ENCODE data around the gene MLPH.
A peak's percentile ranks its signal among the peaks of the same experiment; 100 is the strongest.
"Not testable (repeated sequence)": the region's sequence is repeated elsewhere in the genome, so short reads cannot be mapped to it uniquely, and the experiment has no call there.

MLPH gene

DNA sequence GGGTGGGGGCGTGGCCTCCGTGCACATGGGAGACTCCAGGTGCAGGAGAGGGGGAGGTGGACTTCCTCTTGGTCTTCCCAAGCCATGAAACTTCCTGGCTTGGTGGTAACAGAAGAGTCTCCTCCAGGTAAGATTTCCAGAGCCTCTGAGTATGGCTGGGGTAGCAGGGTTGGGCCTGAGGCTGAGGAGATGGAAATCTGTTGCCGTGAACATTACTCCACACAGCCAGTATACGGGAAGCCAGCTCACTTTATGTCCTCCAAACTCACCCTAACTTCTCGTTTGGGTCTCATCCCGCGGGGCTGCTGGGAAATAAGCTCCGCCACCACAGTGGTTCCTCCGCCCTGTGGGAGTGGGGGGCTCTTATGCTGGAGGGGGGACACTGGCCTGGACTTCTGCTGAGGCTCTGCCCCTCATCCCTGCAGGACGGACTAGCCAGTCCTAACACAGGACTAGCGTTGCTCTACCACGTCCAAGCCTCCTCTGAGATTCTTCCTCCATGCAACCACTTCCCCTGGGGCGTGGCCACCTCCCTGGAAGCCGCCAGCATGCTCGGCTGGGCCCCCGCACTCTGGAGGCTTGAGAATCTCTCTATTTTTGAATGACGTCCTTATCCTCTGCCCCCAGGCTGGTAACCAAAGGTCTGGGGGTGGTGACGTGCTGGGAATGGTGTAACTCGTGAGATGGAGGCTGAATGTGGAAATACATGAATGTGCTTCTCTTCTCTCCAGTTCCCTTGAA is 104.3 kb downstream of the MLPH start:
- peaks cover 17% of the 10 kb centered on the region for H3K4me1 Mint-ChIP-seq
- CTCF ChIA-PET, result interaction anchor here (0.9 kb wide), 1 partner anchor 11 kb away, joined by 3 read pairs; no protein-coding TSS in a partner anchor
- DNase-seq, result peak; percentile 36
- no peak overlapping the region for H3K27ac Mint-ChIP-seq
- no peaks in the 10 kb centered on the region for H3K9me3 Mint-ChIP-seq
- no peak overlapping the region for H3K4me3 Mint-ChIP-seq
- H3K27me3 Mint-ChIP-seq, result peaks cover 42% of the 10 kb centered on the region
- H3K36me3 Mint-ChIP-seq, result no peaks in the 10 kb centered on the region

DNA sequence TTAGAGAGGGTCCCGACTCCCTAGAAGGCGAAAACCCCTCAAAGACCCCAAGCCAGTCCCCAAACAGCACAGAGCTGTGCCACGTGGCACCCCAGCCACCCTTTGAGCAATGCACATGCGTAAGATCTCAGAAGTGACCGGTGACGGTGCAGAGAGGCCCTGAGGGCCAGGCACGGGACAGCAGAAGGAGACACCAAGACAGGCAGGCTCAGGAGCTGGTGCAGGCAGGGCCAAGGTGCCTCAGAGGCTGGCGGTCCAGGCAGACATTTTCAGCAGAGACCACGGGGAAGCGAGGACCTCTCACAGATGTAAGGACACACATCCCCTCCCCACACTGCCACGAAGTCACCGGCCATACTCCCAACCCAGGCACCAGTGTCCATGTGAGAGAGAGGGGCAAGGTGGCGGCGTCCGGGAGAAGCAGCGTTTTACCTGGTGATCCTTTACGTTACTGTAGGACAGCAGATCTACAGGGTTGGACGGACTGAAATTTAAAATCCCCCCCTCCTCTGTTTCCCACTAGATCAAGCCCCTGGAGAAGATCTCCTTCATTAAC is 105.5 kb downstream of the MLPH start:
- no peaks in the 10 kb centered on the region for H3K9me3 Mint-ChIP-seq
- no peak overlapping the region for H3K27ac Mint-ChIP-seq
- peaks cover 37% of the 10 kb centered on the region for H3K27me3 Mint-ChIP-seq
- no peak for DNase-seq
- no peak overlapping the region for H3K4me3 Mint-ChIP-seq
- CTCF ChIA-PET, result interaction anchor here (0.6 to 0.8 kb wide), 2 partner anchors 11 to 150 kb away, joined by 5 read pairs; no protein-coding TSS in a partner anchor
- no peaks in the 10 kb centered on the region for H3K36me3 Mint-ChIP-seq
- H3K4me1 Mint-ChIP-seq, result peaks cover 18% of the 10 kb centered on the region

DNA sequence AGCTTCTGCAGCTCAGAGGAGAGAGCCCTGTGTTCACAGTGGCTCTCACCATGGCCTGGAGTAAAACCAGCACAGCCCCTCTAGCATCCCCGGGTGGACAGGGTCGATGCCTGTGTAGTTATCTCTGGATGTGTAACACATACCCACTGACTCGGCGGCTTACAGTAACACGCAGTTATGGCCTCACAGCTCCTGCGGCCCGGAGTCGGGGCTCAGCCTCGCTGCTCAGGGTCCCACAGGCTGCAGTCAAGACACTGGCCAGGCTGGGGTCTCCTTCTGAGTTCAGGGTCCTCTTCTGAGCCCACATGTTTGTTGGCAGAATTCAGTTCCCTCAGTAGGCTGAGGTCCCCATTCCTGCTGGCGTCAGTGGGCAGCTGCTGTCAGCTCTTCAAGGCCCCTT is 106.0 kb downstream of the MLPH start:
- H3K27ac Mint-ChIP-seq, result no peak overlapping the region
- no peaks in the 10 kb centered on the region for H3K36me3 Mint-ChIP-seq
- no peak for DNase-seq
- H3K27me3 Mint-ChIP-seq, result peaks cover 32% of the 10 kb centered on the region
- H3K4me1 Mint-ChIP-seq, result peaks cover 18% of the 10 kb centered on the region
- CTCF ChIA-PET, result no interaction called here
- H3K9me3 Mint-ChIP-seq, result no peaks in the 10 kb centered on the region
- no peak overlapping the region for H3K4me3 Mint-ChIP-seq

DNA sequence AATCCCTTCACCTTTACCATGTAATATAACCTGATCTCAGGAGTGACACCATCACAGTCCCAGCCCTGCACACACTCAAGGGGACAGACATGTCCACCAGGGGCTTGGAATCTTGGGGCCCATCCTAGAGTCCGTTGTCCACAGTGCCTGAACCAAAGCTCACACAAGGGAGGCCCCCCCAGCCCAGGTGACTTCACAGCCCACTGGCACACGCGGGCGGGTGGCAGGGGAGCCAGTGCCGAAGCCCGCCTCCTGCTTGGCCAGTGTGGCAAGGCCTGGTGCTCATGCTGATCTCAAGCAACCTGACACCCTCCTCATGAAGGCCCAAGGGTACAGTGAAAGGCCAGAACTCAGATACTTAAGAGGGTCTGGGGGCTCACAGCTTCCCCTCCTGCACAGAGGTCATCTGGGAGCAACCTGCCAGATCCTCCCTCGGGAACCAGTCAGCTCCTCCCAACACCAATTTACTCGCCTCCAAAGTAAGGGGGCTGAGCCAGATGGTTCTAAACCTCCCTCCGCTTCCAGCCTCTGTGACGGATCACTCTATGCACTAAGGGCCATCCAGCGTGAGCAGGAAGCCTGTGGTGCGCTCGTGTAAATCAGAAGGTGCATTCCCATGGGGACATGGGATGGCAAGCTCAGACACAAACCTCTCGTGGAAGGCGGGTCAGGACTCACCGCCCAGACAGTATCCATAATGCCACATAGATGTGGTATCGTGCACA is 106.7 kb downstream of the MLPH start:
- H3K9me3 Mint-ChIP-seq, result no peaks in the 10 kb centered on the region
- peaks cover 28% of the 10 kb centered on the region for H3K27me3 Mint-ChIP-seq
- no peak for DNase-seq
- no peak overlapping the region for H3K27ac Mint-ChIP-seq
- H3K36me3 Mint-ChIP-seq, result no peaks in the 10 kb centered on the region
- peaks cover 18% of the 10 kb centered on the region for H3K4me1 Mint-ChIP-seq
- H3K4me3 Mint-ChIP-seq, result no peak overlapping the region
- CTCF ChIA-PET, result no interaction called here

DNA sequence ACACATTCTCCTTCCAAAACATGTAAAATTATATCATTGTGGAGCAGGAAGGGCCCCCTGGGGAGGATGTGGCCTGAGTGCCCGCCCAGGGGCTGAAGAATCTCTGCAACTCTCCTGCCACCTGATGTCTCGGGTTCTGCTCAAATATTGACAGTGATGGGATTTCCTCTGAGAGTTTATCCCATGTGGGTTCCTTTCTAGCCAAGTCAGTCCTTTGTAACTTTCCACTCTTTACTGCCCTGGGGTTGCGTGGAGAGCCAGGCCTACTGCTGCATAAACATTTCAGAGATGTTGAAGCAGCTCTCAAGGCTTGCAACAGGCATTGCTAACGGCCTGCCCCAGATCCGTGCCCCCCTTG is 107.4 kb downstream of the MLPH start:
- H3K4me3 Mint-ChIP-seq, result no peak overlapping the region
- H3K27me3 Mint-ChIP-seq, result peaks cover 30% of the 10 kb centered on the region
- no peak overlapping the region for H3K27ac Mint-ChIP-seq
- peaks cover 18% of the 10 kb centered on the region for H3K4me1 Mint-ChIP-seq
- no peaks in the 10 kb centered on the region for H3K36me3 Mint-ChIP-seq
- no peaks in the 10 kb centered on the region for H3K9me3 Mint-ChIP-seq
- DNase-seq, result no peak
- CTCF ChIA-PET, result no interaction called here

DNA sequence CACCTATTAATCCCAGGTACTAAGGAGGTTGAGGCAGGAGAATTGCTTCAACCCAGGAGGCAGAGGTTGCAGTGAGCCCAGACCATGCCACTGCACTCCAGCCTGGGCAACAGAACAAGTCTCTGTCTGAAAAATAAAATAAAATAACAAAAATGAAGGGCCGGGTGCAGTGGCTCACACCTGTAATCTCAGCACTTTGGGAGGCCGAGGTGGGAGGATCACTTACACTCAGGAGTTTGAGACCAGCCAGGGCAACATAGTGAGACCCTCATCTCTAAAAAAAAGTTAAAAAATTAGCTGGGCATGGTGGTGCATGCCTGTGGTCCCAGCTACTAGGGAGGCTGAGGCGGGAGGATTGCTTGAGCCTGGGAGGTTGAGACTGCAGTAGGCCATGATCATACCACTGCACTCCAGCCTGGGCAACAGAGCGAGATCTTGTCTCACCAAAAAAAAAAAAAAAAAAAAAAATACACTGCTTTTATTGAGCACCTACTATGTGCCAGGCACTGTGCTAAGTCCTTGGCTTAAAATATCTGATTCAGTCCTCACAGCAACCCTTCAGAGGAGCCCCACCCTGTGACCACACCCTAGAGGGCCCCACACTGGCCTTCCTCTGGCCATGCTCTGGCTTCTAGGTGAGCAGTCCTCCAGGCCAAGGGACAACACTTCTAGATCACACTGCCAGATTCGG is 108.9 kb downstream of the MLPH start:
- H3K36me3 Mint-ChIP-seq, CTCF ChIA-PET, H3K4me3 Mint-ChIP-seq, H3K27ac Mint-ChIP-seq, DNase-seq, H3K9me3 Mint-ChIP-seq: not testable (repeated sequence)
- peaks cover 33% of the 10 kb centered on the region for H3K27me3 Mint-ChIP-seq
- peaks cover 12% of the 10 kb centered on the region for H3K4me1 Mint-ChIP-seq

DNA sequence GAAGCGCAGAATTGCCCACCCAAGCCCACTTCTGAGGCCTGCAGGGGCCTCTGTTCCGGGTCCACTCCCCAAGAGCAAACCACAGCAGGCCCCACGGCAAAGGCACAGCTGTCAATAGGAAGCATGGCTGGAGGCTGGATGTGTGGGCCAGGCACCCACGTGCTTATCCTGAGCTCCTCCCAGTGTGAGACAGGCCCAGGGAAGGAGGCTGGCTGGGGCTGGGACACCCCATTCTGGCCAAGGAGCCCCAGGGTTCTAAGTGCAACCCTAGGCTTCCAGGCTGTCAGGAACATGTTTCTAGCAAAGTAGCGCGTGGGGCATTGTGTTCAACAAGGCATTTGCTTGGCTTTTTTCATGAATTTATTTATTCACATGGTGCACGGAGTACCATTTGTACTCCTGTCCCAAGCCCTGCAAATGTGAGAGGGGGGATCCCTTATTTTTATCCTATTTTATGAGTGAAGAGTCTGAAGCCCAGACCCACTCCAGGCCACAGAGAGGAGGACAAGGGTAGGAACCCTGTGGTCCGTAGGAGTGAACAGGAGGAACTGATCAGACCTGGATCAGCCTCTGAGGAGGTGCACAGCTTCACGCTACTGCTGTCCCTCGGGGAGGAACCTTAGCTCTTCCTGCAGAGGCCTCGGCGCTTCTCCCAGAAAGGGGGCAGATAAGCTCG is 109.6 kb downstream of the MLPH start:
- H3K27me3 Mint-ChIP-seq, result peaks cover 26% of the 10 kb centered on the region
- CTCF ChIA-PET, result no interaction called here
- no peak for DNase-seq
- no peaks in the 10 kb centered on the region for H3K9me3 Mint-ChIP-seq
- H3K4me1 Mint-ChIP-seq, result peaks cover 5% of the 10 kb centered on the region
- no peak overlapping the region for H3K27ac Mint-ChIP-seq
- H3K36me3 Mint-ChIP-seq, result no peaks in the 10 kb centered on the region
- H3K4me3 Mint-ChIP-seq, result no peak overlapping the region

DNA sequence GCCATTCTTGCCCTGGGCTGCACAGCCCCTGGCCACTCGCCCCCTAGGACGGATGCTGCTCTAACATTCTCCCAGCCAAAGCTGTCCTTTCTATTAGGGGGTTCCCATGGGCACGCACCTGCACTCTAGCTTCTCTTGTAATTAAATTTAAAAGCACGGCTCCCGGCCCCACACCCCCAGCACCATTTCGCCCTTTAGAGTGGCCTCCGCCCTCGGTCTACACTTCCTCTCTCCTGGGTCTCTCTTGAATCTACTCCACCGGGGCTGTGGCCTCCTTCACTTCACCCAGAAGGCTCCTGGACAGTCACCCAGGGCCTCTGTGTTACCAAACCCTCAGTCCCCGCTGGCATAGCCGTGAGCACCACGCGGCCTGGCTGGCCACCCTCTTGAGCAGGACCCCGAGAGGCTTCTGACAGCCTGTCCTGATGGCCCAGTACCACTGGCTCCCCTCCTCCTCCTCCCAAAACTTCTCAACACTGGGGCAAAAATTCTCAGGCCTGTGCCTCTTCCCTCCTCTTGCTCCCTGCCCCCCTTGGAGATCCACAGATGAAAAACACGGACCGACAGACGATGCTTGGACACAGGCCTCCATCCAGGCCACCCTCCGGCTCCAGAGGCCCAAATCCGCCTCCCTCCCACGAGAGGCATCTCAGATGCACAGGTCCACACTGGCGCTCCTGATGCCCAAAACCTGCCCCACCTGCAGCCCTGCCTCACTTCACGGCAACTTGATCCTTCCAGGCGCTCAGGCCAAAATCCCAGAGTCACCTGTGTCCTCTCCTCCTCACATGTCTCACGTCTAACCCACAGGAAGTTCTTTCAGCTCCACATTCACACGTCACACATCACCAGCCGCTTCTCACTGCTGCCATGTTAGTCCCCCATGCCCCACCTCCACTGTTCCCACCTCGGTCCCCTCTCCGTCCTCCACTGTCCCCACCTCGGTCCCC is 110.4 kb downstream of the MLPH start:
- H3K4me1 Mint-ChIP-seq, result peaks cover 4% of the 10 kb centered on the region
- H3K9me3 Mint-ChIP-seq, result no peaks in the 10 kb centered on the region
- no peak for DNase-seq
- no peaks in the 10 kb centered on the region for H3K36me3 Mint-ChIP-seq
- H3K4me3 Mint-ChIP-seq, result no peak overlapping the region
- peak overlapping the region; percentile 54 for H3K27ac Mint-ChIP-seq
- CTCF ChIA-PET, result interaction anchor here (1.2 kb wide), 1 partner anchor 26 kb away, joined by 3 read pairs; no protein-coding TSS in a partner anchor
- H3K27me3 Mint-ChIP-seq, result peaks cover 25% of the 10 kb centered on the region

DNA sequence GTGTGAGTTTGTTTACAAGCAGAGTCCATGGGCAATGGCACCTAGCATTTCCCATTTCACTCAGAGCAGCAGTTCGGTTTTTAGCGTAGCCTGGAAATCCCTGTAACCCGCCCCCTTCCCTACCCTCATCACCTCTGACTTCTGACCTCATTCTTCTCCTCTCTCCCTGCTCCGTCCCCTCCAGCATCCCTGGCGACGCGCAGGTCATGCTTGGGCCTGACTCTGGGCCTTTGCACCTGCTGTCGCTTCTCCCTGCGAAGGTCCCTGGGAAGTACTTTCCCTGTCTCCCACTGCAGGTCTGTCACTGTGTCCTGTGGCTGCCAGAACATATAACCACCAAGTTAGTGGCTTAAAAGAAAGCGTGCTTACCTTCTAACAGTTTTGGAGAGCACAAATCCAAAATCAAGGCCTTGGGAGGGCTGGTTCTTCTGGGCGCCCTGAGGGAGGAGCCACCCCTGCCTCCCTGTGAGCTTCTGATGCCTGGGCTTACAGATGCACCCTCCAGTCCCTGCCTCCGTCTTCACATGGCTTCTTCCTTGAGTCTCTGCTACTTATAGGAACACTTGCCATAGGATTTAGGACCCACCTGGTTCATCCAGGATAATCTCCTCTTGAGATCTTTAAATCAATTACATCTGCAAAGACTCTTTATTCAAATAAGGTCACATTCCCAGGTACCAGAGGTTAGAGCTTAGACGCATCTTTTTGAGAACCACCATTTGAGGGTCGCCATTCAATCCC is 111.6 kb downstream of the MLPH start:
- CTCF ChIA-PET, result interaction anchor here (1.2 kb wide), 1 partner anchor 27 kb away, joined by 3 read pairs; no protein-coding TSS in a partner anchor
- no peak for DNase-seq
- H3K27ac Mint-ChIP-seq, result no peak overlapping the region
- peaks cover 16% of the 10 kb centered on the region for H3K4me1 Mint-ChIP-seq
- H3K9me3 Mint-ChIP-seq, result no peaks in the 10 kb centered on the region
- H3K4me3 Mint-ChIP-seq, result no peak overlapping the region
- H3K27me3 Mint-ChIP-seq, result peaks cover 23% of the 10 kb centered on the region
- no peaks in the 10 kb centered on the region for H3K36me3 Mint-ChIP-seq

DNA sequence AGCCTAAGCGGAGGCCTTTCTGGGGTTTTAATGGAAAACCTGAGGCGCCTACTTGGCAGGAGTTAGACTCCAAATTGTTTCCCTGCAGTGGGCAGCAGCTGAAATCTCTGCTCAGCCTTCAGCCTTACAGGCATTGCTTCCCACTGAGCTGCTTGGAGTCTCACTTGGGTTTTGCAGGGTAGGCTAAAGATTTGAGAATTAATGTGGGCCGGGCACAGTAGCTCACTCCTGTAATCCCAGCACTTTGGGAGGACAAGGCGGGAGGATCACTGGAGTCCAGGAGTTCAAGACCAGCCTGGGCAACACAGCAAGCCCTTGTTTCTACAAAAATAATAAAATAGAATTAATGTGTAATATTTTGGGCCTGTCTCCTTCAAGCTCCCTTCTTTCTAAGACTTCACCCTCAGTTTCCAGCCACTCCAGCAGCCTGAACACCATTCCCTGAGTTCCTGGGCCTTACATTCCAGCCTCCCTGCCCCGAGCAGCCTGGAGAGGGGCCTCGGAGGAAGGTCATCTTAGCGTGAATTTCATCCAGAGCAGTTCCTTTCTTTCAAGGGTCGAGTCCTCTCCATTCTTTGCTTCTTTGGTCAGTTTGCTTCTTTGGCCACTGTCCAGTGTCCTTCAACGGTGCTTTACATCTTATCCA is 112.5 kb downstream of the MLPH start:
- Mint-ChIP-seq H3K27me3 (peaks cover 22% of the 10 kb centered on the region), H3K4me3 (no peak overlapping the region), H3K27ac (no peak overlapping the region), H3K36me3 (no peaks in the 10 kb centered on the region), H3K4me1 (peaks cover 21% of the 10 kb centered on the region), H3K9me3 (no peaks in the 10 kb centered on the region)
- DNase-seq, result no peak
- CTCF ChIA-PET, result no interaction called here

DNA sequence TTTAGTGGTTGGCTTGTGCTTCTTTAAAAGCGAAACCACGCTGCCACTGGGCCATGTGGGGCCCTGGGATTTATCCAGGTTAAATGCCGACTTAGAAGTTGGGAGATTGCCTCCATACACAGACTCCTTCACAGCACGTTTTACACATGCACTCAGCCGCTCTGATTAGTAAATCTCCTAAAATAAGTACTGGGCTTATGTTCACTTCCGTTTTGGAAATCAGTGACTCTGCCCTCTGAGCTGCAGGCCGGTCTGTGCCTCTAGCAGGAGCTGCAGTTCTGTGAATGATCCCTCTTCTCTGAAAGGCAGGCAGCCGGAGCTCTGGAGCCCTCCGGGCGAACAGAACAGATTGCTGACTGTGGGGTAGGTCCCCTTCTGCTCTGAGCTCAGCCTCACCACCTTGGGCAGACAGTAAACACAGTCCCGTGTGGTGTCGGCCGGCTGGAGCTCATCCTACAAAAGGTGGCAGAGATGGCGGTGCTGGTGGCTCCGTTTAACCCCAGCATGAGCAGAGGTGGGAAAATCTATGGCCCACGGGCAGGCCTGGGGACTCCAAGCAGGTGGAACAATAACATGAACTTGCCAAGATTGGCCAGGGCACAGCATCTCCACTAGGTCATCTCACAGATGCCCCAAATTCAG is 113.3 kb downstream of the MLPH start:
- Mint-ChIP-seq H3K27me3 (peaks cover 15% of the 10 kb centered on the region), H3K9me3 (no peaks in the 10 kb centered on the region), H3K4me1 (peaks cover 27% of the 10 kb centered on the region), H3K4me3 (no peak overlapping the region), H3K27ac (no peak overlapping the region), H3K36me3 (no peaks in the 10 kb centered on the region)
- DNase-seq, result no peak
- CTCF ChIA-PET, result no interaction called here
